Placental epithelial cell (primary cell): ENCODE measurements around the gene EVI5L. TPM values are rescaled to one million over a fixed set of nuclear protein-coding genes. Genes with fewer than 3 reads are reported as not detected.

Experiments used
- total RNA-seq: library from RNA; depleted of rRNA; stranded (reverse); fragments of >200 nt; gene quantifications from 2 replicates; pipeline ENCODE4 v1.2.3, GENCODE V29; 2012

EVI5L gene
- 17.7 and 24.3 TPM in 2 replicates for total RNA-seq

DNA sequence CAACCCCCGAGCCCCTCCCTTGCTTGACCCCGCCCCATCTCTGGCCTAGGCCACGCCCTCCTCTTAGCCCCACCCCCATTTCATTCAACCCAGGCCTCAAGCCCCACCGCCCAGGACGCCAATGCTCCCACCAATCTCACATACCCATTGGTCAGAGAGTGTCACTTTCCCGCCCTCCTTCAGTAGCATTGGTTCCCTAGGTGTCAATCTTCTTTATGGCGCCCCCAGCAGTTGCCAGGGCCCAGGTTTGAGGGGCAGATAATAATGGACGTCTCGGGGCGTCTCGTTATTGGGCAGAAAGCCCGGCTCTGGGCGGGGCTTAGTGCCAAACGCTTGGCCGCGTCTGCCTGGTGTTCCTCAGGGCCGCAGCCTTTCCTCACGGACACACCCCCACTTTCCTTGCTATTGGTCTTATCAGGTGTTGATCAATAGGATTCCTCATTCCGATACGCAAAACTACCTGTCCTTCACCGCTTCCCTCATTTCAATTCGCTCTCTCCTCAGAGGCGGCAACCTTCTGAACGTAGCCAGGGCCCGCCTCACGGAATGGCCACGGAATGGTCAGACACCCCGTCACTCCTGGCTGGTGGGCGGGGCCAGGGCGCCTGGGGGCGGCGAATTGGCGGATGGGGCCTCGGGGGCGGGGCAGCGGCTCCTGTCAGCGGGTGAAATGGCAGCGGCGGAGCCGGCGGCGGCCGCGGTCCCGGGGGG is at the start of gene EVI5L:
Gene EVI5L, plus strand, starts transcription at position 658 of the 711 bp plus-strand sequence. CDS start 16,325 bp downstream, outside the sequence.

DNA sequence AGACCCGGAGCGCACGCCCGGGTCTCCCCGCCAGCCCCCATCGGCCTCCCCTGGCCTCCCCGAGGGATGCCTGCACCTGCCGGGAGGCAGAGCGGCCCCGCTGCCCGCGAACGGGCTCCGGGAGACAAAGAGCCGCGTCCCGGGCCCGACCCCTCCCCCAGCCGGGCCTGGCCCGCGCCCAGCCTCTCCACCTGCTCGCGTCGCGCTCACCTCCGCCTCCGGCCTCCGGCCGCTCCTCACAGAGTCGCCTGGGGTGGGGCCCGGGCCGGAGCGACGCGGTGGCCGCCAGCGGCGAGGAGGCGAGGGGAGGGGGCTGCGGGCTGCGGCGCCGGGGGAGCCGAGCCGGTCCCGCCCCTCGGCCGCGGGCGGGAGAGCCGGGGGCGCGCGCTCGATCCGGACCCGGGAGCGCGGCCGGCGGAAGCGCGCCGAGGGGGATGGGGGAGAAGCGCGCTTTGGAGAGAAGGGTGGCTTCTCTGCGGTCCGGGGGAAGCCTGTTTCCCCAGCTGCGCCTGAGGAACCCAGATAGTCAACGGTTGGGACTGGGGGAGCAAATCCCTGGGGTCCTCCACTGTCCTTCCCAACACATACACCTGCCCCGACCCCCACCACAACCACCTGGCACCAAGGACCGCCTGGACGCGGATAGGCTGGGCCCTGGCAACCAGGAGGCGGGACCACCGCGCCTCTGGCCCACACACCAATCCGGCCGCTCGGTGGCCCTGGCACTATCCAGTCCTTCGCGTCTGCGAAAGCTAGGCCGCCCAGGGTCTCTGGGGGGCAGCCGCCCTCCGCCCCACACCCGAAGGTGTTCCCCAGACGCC is 44.3 kb downstream of the EVI5L start, which contains the start of gene PRR36:
Gene PRR36, minus strand, starts transcription at position 315 of the 821 bp plus-strand sequence. CDS start 701 bp downstream, outside the sequence.

DNA sequence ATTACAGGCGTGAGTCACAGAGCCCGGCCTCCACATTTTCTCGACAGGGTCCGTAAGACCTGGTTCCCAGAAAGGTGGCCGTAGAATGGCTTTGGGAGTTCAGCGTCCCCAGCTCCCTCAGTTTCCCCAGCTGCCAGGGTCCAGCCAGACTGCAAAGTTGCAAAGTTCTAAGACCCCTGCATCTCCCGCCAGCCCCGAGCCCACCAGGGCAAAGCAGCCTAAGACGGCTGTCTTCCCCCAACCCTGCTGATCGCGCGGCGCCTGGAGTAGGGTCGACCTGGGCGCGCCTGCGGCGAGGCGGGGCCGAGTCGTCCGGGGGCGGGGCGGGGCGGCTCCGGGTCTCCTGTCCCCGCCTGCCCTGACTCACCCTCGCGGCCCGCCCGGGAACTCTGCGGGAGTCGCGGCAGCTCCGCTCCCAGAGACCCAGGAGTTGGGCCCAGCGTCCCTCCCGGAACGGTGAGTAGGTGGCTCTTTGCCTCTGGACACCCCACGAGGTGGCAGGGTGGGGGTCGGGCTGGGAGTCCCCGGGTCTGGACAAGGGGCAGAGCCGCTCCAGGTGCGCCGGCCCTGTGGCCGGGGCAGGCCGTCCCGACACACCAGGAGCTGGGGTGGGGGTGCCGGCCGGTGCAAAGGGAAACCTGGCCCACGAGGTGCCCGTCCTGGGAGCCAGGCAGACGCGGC is 58.3 kb downstream of the EVI5L start, which contains the start of gene LRRC8E:
Gene LRRC8E, plus strand, starts transcription at position 366 of the 681 bp plus-strand sequence. CDS start 7,094 bp downstream, outside the sequence.

DNA sequence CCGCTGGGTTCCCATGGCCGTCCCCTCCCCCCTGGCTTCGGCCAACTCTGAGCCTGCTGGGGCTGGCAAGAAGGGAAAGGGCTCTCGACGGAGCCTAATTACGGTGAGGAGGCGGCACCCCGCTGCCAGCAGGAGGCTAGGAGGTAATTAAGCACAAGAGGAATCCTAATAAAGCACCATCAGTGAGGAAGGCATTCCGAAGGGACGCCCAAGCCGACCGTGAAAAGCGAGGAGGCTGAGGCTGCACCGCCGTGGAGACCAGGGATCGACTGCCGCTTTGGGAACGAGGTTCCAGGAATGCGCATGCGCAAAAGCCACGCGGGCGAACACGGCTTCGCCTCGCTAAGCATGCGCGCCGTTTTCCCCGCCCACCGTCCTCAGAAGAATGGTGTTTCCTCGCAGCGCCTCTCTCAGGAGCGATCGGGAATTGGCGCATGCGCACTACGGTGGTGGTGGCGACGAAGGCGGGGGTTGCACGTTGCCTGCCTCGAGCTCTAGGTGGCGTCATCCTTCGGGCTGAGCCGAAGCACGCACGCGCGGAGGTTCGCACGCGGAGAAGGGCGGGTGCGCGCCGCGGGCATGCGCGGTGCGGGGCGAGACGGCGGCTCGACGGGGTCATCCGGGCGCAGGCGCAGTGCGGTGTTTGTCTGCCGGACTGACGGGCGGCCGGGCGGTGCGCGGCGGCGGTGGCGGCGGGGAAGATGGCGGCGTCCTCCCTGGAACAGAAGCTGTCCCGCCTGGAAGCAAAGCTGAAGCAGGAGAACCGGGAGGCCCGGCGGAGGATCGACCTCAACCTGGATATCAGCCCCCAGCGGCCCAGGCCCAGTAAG is 73.4 kb downstream of the EVI5L start, which contains the start of gene MAP2K7:
Gene MAP2K7, plus strand, starts transcription at position 634 of the 830 bp plus-strand sequence. Its CDS starts 68 bp downstream, at position 702.

Other genes with a start within 250 kb of the EVI5L start
- gene CAMSAP3, start 234.4 kb upstream of the EVI5L start, total RNA-seq = 7.8 and 8.2 TPM in 2 replicates
- gene XAB2, start 200.7 kb upstream of the EVI5L start, total RNA-seq = 47.0 and 62.0 TPM in 2 replicates
- 3.6 and 13.3 TPM in 2 replicates for gene PET100, start 200.4 kb upstream of the EVI5L start, total RNA-seq
- gene PCP2, start 196.5 kb upstream of the EVI5L start, total RNA-seq = not detected in 2 replicates
- gene STXBP2, start 193.1 kb upstream of the EVI5L start, total RNA-seq = 73.6 and 81.3 TPM in 2 replicates
- gene RETN, start 161.2 kb upstream of the EVI5L start, total RNA-seq = not detected in 2 replicates
- gene MCEMP1, start 153.1 kb upstream of the EVI5L start, total RNA-seq = not detected in 2 replicates
- 22.8 and 71.0 TPM in 2 replicates for gene TRAPPC5, start 149.4 kb upstream of the EVI5L start, total RNA-seq
- gene FCER2, start 128.1 kb upstream of the EVI5L start, total RNA-seq = not detected in 2 replicates
- not detected in 2 replicates for gene CLEC4G, start 98.1 kb upstream of the EVI5L start, total RNA-seq
- gene CD209, start 82.7 kb upstream of the EVI5L start, total RNA-seq = not detected in 2 replicates
- not detected in 2 replicates for gene CLEC4M, start 67.0 kb upstream of the EVI5L start, total RNA-seq
- gene PRR36, start 44.2 kb downstream of the EVI5L start, total RNA-seq = under 0.01 TPM in 1 of 2 replicates, not detected in the other
- gene LRRC8E, start 58.3 kb downstream of the EVI5L start, total RNA-seq = 10.6 and 11.8 TPM in 2 replicates
- gene MAP2K7, start 73.7 kb downstream of the EVI5L start, total RNA-seq = 14.2 and 18.5 TPM in 2 replicates
- 0.98 and 1.2 TPM in 2 replicates for gene TGFBR3L, start 84.6 kb downstream of the EVI5L start, total RNA-seq
- 14.6 and 17.7 TPM in 2 replicates for gene SNAPC2, start 90.1 kb downstream of the EVI5L start, total RNA-seq
- 0.39 and 0.43 TPM in 2 replicates for gene CTXN1, start 95.9 kb downstream of the EVI5L start, total RNA-seq
- 31.4 and 32.9 TPM in 2 replicates for gene TIMM44, start 113.4 kb downstream of the EVI5L start, total RNA-seq
- gene ELAVL1, start 175.4 kb downstream of the EVI5L start, total RNA-seq = 12.2 and 45.8 TPM in 2 replicates
- gene CCL25, start 222.5 kb downstream of the EVI5L start, total RNA-seq = not detected in 2 replicates